HG03469 (cell line): ENCODE data around the gene PRKCG.
"Not testable (repeated sequence)": the region's sequence is repeated elsewhere in the genome, so short reads cannot be mapped to it uniquely, and the experiment has no call there.

Experiments
- ATAC-seq: cut with Tn5 transposase; IDR thresholded peaks from one replicate; pipeline ENCODE4 v1.9.1; 2021; ENCODE audit warnings: mild to moderate bottlenecking, moderate library complexity, moderate number of reproducible peaks; ENCODE audit not compliant: unreplicated experiment

Gene PRKCG

DNA sequence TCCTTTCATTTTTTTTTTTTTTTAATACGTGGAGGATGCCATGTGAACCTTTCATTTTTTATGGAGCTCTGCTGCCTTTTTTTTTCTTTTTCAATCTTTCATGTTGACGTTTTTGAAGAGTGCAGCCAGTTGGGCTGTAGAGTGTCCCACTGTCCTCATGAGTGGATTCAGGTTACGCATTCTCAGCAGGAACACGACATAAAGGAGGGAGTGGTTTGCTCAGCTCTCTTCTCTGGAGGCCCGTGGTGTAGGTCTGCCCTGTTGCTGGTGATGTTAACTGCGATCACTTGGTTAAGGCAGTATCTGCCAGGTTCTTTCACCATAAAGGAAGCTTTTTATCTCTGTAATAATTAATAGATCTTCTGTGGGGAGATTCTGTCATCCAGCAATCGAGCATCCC, 54.0 kb downstream of the PRKCG start:
- ATAC-seq: no peak

DNA sequence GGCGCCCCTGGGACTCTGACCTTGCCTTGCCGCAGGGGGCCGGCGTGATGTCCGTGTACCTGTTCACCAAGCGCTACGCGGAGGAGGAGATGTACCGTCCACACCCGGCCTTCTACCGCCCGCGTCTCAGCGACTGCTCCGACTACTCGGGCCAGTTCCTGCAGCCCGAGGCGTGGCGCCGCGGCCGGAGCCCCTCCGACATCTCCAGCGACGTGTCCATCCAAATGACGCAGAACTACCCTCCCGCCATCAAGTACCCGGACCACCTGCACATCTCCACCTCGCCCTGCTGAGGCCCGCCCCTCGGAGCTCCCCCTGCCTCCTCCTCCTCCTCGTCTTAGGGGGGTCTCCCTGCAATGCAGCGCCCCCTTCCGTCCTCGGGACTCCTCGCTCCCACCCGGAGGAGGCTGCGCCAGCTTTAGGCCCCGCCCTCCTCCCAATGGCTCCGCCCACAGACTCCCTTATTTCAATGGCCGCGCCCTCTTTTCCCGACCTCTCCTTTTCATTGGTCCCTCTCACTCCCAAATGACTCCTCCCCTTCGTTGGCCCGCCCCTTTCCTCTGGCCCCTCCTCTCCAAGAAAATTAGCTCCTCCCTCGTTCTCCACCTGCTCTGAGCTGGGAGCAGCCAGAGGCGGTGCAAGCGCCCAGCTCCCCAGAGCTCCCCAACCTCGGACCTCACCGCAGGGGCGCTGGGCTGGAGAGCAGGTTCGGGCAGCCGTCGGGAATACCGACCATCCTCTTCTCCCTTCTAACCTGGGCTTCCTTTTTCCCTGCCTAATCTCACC, 60.2 kb downstream of the PRKCG start:
- no peak for ATAC-seq

DNA sequence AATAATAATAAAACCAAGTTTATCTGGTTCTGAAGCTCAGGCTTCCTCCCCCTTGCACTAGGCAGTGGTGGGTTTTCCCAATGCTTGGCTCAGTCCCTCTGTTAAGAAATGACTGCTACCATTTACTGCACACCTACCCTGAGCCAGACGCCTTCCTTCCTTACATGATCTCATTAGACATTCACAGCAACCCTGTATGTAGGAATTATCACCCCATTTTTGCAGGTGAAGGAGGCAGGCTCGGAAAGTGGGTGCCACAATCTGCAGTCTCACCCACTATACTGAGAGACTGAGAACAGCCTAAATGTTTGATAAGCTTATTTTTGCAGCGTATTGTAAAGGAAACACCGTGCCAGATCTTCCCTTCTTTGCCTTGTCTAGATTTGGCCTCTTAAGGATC, 62.4 kb downstream of the PRKCG start:
- ATAC-seq: no peak

DNA sequence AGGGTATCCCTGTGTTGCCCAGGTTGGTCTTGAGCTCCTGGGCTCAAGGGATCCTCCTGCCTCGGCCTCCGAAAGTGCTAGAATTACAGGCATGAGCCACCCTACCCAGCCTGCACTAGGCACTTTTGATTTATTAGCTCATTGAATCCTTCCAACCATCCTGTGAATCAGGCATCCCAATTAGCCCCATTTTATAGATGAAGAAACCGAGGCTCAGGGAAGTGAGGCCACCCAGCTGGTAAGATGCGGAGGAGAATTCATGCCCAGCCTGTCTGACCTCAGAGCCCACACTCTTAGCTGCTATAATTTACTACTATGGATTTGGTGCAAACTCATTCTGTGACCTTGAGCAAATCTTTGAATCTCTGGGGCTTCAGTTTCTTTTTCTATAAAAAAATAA, 62.9 kb downstream of the PRKCG start:
- ATAC-seq: no peak

DNA sequence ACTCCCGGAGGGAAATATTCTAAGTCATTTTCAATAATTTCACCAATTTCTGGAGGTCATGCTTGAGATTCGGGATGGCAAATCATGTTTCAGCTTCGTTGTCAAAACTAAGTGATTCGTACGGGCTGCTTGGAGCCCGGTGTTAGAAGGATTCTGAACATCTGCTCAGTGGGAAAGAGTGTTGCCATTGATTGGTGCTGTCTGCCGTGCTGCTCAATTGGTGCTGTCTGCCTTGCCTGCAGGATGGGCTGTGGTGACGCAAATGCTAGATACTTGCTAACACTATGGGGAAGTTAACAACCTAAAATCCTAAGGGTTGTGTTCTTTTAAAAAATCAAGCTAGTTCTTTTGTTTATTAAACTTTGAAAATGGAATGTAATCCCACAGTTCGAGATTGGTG, 63.4 kb downstream of the PRKCG start:
- no peak for ATAC-seq

DNA sequence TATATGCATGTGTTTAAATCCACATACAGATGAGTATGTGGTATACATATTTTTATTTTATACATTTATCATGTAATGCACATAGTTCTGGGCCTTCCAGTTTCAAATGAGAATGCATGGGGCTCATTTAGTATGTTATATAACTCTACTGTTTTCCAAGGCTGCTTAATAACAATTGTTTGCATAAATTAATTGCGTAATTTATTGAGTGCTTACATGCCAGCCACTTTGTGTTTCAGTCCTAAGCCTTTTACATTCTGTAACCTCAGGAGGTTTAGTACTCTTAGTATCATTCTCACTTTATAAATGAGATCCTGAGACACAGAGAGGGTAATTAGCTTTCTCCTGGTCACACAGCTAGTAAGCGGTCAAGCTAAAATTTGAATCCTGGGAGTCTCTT, 64.0 kb downstream of the PRKCG start:
- no peak for ATAC-seq

DNA sequence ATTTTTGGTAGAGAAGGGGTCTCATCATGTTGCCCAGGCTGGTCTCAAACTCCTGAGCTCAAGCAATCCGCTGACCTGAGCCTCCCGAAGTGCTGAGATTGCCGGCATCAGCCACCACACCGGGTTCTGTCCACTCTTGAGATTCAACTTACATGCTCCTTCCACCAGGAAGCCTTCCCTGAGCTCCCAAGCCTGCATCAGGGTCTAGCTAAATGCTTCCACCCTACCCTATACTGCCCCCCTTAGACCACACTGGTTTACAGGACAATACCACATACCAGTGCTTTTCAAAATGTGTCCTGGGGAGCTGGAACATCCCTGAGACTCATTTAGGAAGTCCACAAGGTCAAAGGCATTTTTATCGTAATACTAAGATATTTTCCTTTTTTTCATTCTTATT, 65.6 kb downstream of the PRKCG start:
- ATAC-seq: no peak

DNA sequence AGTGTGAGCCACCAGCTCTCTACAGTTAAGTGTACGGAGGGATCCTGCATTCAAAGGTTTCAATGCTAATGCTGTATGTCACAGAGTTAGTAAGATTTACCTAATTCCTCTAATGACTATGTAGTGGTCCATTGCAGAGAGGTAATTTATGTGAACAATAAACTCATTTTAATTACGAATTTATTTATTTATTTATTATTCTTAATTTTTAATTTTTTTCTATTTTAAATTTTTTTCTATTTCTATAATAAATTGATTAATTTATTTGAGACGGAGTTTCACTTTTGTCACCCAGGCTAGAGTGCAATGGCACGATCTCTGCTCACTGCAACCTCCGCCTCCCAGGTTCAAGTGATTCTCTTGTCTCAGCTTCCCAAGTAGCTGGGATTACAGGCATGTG, 66.6 kb downstream of the PRKCG start:
- not testable (repeated sequence) for ATAC-seq

DNA sequence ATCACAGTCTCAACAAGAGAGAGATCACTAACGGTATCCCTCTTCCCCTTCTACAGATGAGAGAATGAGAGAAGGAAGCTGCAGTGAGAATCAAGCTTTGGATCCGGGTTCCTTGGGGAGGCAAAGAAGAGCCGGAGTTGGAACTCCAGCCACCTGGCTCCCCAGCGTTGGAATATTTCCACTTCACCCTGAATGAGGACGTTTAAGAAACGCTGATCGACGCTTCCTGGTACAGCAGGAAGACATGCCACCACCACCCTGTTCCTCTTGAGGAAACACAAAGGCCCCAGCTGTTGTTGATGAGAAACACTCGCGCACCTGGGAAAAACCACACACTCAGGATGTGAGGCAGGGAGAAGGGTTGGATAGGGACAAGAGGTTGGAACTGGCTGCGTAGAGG, 69.4 kb downstream of the PRKCG start:
- no peak for ATAC-seq

DNA sequence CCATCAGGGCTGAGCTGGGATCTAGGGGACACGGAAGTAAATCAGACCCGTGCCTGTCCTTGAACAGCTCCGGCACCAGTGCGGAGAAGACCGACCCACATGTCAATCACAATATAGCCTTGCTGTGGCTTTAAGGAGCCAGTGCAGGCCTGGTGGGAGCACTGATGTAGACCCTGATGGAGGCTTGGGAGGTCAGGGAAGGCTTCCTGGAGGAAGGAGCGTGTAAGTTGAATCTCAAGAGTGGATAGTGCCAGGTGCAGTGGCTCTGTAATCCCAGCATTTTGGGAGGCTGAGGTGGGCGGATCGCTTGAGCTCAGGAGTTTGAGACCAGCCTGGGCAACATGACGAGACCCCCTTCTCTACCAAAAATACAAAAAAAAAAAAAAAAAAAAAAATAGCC, 70.0 kb downstream of the PRKCG start:
- ATAC-seq: no peak

DNA sequence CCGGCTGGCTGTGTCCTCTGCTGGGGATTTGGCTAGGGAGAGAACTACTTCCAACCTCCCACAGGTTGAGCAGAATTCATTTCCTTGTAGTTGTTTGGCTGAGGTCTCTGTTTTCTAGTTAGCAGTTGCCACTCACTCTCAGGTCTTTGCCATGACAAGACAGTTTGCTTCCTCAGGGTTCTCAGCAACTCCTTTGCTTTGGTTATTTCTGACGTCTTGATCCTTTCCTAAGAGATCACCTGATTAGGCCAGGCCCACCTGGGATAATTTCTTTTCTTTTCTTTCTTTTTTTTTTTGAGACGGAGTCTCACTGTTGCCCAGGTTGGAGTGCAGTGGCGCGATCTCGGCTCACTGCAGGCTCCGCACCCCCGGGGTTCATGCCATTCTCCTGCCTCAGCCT, 71.4 kb downstream of the PRKCG start:
- no peak for ATAC-seq
